ENCODE results near the gene TMEM98.
"Not testable (repeated sequence)": the region's sequence is repeated elsewhere in the genome, so short reads cannot be mapped to it uniquely, and the experiment has no call there.

TMEM98 gene

GRCh38 chr17:32927724-32928585 is at the start of gene TMEM98:
TMEM98 (plus strand) TSS chr17:32928153; CDS start chr17:32931529, 3,376 bp downstream.
- DNase-seq (ENCODE audit: low read depth), result no peak

- DNase-seq (ENCODE audit: low read depth), result no peak
Observed at GRCh38 chr17:32878211-32878610, 49.7 kb upstream of the TMEM98 start.

GRCh38 chr17:32879134-32879533 is 48.8 kb upstream of the TMEM98 start:
- no peak for DNase-seq (ENCODE audit: low read depth)

- DNase-seq (ENCODE audit: low read depth), result no peak
Observed at GRCh38 chr17:32880671-32881453, 47.1 kb upstream of the TMEM98 start.

- DNase-seq (ENCODE audit: low read depth), result no peak
Observed at GRCh38 chr17:32882029-32882428, 45.9 kb upstream of the TMEM98 start.

GRCh38 chr17:32882734-32883133 is 45.2 kb upstream of the TMEM98 start:
- no peak for DNase-seq (ENCODE audit: low read depth)

- not testable (repeated sequence) for DNase-seq (ENCODE audit: low read depth)
Observed at GRCh38 chr17:32886951-32887350, 41.0 kb upstream of the TMEM98 start.

- DNase-seq (ENCODE audit: low read depth), result not testable (repeated sequence)
Observed at GRCh38 chr17:32887410-32887809, 40.5 kb upstream of the TMEM98 start.

- DNase-seq (ENCODE audit: low read depth), result no peak
Observed at GRCh38 chr17:32894245-32894644, 33.7 kb upstream of the TMEM98 start.

- DNase-seq (ENCODE audit: low read depth), result no peak
Observed at GRCh38 chr17:32896647-32897258, 31.2 kb upstream of the TMEM98 start.

- no peak for DNase-seq (ENCODE audit: low read depth)
Observed at GRCh38 chr17:32899236-32900013, 28.5 kb upstream of the TMEM98 start.

- no peak for DNase-seq (ENCODE audit: low read depth)
Observed at GRCh38 chr17:32901743-32902142, 26.2 kb upstream of the TMEM98 start.

GRCh38 chr17:32903774-32904673 is 23.9 kb upstream of the TMEM98 start:
- DNase-seq (ENCODE audit: low read depth), result no peak

GRCh38 chr17:32904891-32905290 is 23.1 kb upstream of the TMEM98 start:
- no peak for DNase-seq (ENCODE audit: low read depth)

GRCh38 chr17:32907583-32907982 is 20.4 kb upstream of the TMEM98 start:
- no peak for DNase-seq (ENCODE audit: low read depth)

- DNase-seq (ENCODE audit: low read depth), result peak; percentile 45
Observed at GRCh38 chr17:32909787-32910369, 18.1 kb upstream of the TMEM98 start.

- no peak for DNase-seq (ENCODE audit: low read depth)
Observed at GRCh38 chr17:32910769-32911168, 17.2 kb upstream of the TMEM98 start.

- DNase-seq (ENCODE audit: low read depth), result no peak
Observed at GRCh38 chr17:32912218-32912897, 15.6 kb upstream of the TMEM98 start.

GRCh38 chr17:32913593-32913992 is 14.4 kb upstream of the TMEM98 start:
- no peak for DNase-seq (ENCODE audit: low read depth)

GRCh38 chr17:32914181-32914580 is 13.8 kb upstream of the TMEM98 start:
- DNase-seq (ENCODE audit: low read depth), result no peak

Data from HS-5 (cell line).